T-helper 2 cell treated with Interferon-gamma antibody and Interleukin-4, amounts not matched to agents 100 ng/mL and 5 ng/mL, for 36 hours (primary cell): ENCODE data around the gene SLN. TPM values are rescaled to one million over a fixed set of nuclear protein-coding genes. Genes with fewer than 3 reads are reported as not detected.

Experiments
- intact Hi-C: fragments of 100-400 bp; cut with micrococcal nuclease; formaldehyde crosslinking; loops from one replicate; pipeline ENCODE4 v1.15.1; 2023
- total RNA-seq: library from RNA; stranded (reverse); gene quantifications from 2 replicates; pipeline ENCODE4 v1.2.3, GENCODE V29; 2022

SLN gene
- total RNA-seq, 1 donor from 2014 or later = not detected

DNA sequence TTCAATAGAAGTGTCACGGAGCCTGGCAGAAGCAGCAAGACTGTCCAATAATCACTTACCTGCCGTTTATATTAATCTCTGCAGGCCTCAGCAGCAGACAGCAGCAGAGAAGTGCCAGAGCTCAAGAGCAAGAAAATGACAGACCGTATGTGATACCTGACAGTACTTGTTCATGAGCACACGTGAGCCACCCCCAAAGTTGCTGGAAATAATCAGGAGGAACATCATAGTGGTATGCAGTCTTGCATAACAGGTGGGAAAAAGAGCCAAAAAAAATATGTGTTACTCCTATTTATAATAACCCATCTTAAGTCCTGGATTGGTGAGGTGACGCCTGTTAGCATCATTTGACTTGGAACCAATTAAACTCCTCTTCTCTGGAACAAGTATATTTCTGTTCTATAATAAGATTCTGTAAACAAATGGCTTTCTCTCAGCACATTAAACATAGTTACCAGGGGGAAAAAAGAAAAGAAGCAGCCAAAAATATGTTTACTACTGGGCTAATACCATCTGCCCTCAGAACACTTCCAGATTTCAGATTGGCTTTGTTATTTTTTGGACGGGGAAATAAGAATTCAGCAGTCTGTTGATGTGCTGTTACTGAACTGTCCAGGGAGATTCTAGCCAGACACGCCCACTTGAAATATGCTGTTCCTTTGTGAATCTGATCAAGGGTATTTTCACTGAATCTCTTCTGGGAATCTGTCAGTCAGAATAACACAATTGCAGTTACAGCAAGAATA is 7.9 kb upstream of the SLN start:
- intact Hi-C loops = no loop called here

DNA sequence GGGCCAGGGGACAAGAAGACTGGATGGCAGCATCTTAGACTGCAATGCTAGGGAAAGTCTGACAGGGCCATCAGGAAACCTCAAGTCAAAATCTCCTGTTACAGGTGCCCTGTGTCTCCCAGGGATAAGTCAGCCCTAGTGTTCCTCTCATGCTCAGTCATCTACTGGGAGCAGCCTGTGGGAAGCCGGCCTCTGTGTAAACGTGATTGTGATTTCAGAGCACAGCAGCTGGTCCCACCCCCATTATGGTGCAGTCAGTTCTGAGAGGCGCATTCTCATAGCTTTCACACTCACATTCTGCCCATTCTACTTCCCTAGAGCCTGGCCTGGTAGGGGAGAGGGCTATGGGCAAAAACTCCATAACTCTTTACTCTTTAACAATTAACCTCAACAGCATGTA is 7.2 kb upstream of the SLN start:
- intact Hi-C loops = no loop called here

DNA sequence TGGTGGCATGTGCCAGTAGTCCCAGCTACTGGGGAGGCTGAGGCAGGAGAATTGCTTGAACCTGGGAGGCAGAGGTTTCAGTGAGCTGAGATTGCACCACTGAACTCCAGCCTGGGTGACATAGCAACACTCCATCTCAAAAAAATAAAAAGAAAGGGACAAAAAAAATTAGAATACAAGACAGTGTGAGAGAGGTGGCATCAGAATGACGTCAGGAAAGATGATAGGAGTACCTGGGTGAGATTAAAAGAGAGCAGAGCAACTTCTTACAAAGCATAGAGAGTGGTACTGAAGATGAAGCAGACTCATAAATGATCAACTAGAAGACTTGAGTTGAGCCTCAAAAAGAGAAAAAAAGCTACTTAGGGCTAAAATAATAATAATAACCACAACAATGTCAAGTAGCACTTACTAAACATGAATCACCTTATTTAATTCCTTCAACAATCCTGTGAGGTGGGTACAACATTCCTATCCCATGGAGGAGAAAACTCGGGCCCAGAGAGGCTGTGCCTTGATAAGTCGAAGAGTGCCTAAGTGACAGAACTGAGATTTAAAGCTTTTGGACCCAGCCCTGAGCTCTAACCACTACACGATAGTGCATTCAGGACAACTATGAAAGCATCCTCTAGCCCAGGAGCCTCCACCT is 5.2 kb upstream of the SLN start:
- intact Hi-C loops = no loop called here

DNA sequence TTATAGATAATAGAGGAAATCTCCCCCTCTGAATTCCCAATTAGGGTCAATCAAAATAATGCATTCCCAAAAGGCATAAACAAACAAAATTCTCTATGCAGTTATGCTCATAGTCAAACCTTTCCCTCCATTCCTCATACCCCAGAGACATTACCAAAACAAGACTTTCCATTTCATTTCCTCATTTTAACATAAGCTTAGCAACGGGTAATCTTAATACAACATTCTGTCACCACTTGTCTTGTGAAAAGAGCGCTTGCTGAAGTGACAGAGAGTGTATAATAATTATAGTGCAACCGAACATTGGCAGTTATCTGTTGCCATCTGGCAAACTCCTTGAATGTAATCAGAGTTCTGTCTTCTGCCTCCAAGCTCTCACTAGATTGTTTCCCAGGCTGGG is 1.2 kb upstream of the SLN start:
- intact Hi-C loops = no loop called here

GRCh38 chr11:107710301-107710700 is 1.6 kb downstream of the SLN start:
- intact Hi-C loops = no loop called here

DNA sequence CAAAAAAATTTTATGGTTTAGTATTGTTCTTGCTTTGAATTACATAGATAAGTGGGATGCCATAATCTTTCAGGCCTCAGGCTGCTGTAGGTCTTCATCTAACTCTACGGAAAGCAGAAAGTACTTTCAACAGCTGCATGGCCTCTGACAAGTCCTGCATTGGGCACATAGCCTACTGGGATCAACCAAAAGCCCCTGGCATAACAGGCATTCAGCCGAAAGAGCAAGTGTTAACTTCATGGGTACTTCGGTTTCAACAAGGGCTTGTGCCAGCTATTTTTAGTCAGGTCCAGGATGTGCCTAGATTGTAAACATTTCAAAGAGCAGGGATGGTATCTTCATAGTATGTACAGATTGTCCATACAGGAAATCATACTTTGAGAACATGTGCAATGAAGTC is 3.1 kb downstream of the SLN start:
- intact Hi-C loops = no loop called here

GRCh38 chr11:107707807-107708206 is 4.0 kb downstream of the SLN start:
- intact Hi-C loops = no loop called here

DNA sequence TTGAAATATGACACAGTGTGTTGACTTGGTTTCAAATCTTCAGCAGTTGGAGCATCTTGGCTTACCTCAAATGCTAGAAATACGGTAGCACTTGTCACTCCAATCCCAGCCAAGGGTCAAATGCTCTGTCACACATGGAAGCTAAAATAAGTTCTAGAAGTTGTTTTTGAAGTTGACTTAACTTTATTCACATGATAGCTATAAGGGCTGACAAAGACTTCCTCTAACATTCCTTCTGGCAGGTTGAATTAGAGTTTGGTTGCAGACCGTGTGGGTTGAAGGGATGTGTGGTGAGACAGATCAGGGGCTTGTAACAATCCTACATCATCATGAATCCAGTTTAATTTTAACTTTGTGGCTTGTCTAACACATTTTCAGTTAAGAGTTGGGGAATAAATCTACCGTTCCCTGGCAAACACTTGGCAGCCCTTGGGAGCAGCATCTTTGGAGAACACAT is 4.6 kb downstream of the SLN start:
- intact Hi-C loops = no loop called here

- intact Hi-C loops = no loop called here
These were observed 5.3 kb downstream of the SLN start for GRCh38 chr11:107706531-107706930.

GRCh38 chr11:107705027-107705426 is 6.8 kb downstream of the SLN start:
- intact Hi-C loops = no loop called here

GRCh38 chr11:107704451-107704850 is 7.4 kb downstream of the SLN start:
- intact Hi-C loops = no loop called here

- intact Hi-C loops = no loop called here
These were observed 9.1 kb downstream of the SLN start for GRCh38 chr11:107702723-107703122.

GRCh38 chr11:107702109-107702660 is 9.7 kb downstream of the SLN start:
- intact Hi-C loops = no loop called here

DNA sequence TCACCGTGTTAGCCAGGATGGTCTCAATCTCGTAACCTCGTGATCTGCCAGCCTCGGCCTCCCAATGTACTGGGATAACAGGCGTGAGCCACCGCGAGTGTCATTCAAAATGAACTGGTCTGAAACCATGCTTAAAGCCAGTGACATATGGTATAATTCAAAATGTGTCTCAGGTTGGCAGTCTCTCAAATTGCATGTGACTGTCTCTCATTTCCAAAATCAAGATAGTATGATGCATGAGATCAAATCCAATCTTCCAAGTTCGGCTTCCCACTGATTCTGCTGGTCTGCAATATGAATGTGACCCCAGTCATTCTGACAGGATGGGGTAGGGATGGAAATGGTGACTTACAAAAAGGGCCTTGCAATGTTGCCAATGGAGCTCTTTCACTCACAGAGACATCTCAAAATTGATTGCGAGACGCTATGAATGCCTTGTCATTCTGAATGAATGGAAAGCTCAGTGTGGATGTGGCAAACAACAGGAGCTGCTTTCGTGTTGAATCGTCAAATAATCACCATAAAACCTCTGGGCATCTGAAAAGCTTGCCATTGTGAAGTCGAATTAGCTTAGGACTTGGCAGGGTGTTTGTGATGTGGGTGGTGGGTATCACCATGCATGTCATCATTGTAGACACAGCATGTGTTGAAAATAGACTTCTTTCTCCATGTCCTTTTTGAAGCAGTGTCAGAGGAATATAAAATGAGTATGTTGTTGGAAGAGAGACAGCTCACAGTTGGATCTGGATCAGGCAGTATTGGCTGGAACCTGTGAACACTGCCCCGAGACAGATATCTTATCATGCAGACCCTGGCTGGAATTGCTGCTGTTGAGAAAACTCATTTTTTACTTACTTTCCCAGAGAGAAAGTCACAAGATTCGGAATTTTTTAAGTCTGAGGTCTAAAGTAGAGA is 12.2 kb downstream of the SLN start:
- intact Hi-C loops = no loop called here

DNA sequence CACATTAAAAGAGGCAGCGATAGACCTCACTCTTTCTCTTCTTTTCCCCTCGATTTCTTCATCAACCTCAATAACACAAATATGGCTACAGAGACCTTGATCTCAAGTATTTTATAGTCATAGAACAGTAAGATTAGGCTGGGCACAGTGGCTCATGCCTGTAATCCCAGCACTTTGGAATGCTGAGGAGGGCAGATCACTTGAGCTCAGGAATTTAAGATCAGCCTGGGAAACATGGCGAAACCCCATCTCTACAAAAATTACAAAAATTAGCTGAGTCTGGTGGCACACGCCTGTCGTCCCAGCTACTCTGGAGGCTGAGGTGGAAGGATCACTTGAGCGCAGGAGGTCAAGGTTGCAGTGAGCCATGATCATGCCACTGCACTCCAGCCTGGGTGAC is 14.6 kb downstream of the SLN start:
- intact Hi-C loops = no loop called here

GRCh38 chr11:107696140-107696539 is 15.7 kb downstream of the SLN start:
- intact Hi-C loops = no loop called here

- intact Hi-C loops = no loop called here
These were observed 16.4 kb downstream of the SLN start for GRCh38 chr11:107695446-107695845.

- intact Hi-C loops = no loop called here
These were observed 20.7 kb downstream of the SLN start for GRCh38 chr11:107691000-107691750.

- intact Hi-C loops = loop anchor here (1.0 kb wide), 3 partner anchors 113 to 140 kb away; no protein-coding TSS in a partner anchor
These were observed 22.3 kb downstream of the SLN start for GRCh38 chr11:107689317-107690202.
